CD4-positive, alpha-beta T cell treated with Interleukin-1 beta for 1 hour (primary cell): ENCODE results near the gene LSMEM2.
"Not testable (repeated sequence)": the region's sequence is repeated elsewhere in the genome, so short reads cannot be mapped to it uniquely, and the experiment has no call there.

Source experiments
- DNase-seq, 2 donors: peaks; one replicate each; pipeline ENCODE4 v3.0.0-alpha.2; 2020 to 2022

LSMEM2 gene

DNA sequence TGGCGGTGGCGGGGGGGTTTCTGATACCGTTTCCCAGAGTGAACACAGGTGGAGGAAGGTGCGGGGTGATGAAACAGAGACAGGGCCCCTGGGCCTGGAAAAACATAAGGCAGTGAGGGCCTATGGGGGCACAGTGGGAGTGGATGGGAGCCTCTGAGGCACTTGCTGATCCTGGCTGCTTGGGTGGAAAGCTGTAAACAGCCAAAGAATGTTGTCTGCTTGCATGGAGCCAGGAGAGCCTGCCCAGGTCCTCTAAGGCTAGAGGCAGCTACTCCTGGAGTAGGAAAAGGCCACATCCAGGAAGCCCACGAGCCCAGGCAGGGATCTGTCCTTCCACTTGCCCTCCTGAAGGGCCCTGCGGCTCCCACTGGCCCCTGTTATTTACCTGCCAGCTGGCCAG lies 12.9 kb upstream of the LSMEM2 start:
- no peak for DNase-seq

DNA sequence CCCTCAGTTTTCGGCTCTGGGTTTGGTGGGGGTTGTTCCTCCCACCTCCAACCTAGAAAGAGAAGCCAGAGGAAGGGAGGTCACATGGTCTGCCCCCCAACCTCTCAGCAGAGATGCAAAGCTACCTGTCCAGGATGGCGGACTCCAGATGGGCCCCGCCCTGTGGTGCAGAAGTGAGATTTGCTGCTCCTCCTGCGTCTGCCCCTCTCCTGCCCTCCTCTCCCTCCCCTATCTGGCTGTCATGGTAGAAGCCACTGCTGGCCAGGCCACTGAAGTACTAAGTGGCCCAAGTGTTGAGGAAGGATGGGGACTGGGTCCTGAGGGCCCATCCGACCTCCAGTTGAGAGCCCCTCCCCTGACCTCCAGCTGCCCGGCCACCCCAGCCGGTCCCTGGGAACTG lies 12.1 kb upstream of the LSMEM2 start:
- DNase-seq, result no peak

DNA sequence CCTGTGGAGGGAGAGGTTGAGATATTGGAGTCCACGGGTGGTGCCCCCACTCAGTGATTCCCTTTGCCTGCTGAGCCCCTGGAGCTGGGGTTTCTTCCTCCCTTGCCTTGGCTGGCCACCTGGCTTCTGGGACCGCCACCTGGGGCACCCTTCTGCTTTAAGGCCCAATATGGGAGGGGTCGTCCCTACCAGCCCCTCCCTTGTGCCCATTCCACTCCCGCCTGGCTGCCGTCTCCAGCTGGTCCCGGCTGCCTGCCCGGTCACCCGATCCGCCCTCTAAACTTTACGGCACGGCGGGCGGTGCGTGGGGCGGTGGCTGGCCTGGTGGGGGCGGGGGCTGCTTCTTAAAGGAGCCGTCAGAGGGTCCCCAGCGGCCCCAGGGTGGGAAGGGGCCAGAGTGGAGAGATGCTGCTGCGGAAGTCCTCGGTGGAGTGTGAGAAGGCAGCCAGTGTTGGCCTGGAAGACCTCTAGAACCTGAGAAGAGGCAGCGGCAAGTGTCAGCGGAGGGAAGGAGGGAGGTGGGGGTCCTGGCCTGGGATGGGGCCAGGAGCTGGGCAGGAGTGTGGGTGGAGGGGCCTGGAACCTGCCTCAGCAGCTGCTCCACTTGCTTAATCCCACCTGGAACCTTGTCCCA lies 11.5 kb upstream of the LSMEM2 start:
- no peak for DNase-seq

DNA sequence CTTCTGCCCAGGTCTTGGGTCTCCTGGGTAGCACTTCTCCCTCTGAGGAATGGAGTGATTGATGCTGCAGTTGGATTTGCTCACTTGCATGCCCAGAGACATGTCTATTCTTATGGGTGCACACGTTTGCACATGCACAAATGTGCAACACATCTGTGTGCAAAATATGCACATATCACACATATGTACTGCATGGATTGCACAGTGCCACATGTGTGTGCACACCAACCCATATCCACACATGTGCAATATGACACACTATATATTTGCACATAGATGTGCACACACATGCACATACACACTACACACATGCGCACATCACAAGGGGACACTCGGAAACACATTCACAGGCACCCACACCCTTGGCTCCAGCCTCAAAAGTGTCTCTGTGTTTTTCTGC lies 10.6 kb upstream of the LSMEM2 start:
- DNase-seq, result no peak

DNA sequence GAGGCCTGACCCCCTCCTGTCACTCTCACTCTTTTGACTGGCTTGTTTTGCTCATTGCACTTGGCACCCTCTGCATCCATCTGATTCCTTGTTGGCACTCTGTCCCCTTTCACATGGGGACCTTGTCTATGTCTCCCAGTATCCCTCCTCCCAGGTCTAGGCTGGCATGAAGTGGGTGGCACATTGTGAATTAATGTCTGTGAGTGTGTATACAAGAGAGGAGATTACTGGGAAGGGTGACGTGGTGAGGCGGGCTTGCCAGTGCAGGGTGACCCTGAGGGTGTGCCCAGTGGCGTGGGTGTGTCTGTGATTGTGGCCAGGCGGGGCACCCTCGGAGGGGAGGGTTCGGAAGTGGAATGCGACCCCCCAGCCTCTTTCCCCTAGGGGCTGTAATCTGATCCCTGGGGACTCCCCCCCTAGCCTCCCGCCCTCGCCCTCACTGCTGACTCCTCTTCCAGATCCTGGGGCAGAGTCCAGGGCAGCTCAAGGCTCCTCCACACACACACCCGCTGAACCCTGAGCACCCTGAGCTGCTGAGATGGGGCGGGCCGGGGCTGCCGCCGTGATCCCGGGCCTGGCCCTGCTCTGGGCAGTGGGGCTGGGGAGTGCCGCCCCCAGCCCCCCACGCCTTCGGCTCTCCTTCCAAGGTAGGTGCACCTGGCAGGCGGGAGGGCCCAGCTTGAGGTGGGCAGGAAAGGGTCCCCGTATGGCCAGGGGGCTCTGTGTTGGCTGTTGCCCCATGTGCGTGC lies 10.0 kb upstream of the LSMEM2 start, which contains the start of gene SEMA3B:
Gene SEMA3B (plus strand): TSS at position 445 of the 749 bp plus-strand sequence. CDS start 94 bp downstream, at position 539.
- DNase-seq, result no peak

DNA sequence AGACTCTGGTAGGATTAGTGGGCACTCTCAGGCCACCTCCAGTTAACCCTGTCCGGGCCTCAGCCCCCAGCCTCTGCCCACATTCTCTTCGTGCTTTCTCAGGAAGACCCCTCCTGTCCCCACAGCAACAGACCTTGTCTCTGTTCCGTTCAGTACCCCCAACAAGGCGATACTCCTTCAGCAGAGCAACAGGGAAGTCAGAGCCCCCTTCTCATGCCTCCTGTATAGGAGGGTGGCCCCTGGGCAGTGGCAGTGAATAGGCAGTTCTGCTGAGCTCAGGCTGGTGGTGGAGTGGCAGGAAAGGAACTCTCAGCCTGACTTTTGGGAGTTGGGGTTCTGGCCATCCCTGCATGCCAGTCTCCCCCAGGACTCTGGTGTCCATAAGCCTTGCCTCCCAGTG lies 9.4 kb upstream of the LSMEM2 start:
- DNase-seq, result no peak

DNA sequence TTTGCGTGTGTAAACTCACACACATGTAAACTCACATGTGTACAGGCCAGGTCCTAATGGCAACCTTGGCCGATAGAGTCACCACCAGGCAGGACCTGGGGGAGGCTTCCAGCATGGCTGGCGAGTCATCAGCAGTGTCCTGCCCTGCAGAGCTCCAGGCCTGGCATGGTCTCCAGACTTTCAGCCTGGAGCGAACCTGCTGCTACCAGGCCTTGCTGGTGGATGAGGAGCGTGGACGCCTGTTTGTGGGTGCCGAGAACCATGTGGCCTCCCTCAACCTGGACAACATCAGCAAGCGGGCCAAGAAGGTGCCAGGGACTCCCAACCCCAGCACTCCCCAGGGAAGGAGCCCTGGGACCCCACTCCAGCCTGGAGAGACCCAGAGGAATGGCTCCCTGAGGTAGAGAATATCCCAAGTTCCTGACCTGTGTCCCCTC lies 8.9 kb upstream of the LSMEM2 start:
- no peak for DNase-seq

DNA sequence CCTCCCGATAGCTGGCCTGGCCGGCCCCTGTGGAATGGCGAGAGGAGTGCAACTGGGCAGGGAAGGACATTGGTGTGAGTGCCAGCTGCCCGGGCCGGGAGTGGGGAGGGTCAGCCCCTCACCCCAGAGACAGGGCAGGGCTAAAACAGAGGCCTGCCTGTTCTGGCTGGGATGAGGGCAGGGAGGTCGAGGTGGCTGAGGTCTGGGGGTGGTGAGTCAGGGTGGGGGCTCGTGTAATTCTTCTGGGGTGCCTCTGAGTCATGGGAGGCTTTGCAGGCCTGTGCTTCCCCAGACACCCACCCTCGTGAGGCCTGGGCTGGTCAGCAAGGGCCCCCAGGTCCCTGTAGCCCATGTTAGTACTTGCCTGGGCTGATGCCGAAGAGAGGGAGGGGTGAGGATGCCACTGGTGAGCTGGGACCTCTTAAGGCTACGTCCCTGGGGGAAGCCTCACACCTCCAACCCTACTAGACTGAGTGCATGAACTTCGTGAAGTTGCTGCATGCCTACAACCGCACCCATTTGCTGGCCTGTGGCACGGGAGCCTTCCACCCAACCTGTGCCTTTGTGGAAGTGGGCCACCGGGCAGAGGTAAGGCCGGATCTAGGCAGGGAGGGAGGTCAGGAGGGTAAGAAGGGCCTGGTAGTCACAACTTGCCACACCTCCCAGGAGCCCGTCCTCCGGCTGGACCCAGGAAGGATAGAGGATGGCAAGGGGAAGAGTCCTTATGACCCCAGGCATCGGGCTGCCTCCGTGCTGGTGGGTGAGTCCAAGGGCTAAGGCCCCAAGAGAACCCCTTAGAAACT lies 8.3 kb upstream of the LSMEM2 start:
- DNase-seq, result no peak

DNA sequence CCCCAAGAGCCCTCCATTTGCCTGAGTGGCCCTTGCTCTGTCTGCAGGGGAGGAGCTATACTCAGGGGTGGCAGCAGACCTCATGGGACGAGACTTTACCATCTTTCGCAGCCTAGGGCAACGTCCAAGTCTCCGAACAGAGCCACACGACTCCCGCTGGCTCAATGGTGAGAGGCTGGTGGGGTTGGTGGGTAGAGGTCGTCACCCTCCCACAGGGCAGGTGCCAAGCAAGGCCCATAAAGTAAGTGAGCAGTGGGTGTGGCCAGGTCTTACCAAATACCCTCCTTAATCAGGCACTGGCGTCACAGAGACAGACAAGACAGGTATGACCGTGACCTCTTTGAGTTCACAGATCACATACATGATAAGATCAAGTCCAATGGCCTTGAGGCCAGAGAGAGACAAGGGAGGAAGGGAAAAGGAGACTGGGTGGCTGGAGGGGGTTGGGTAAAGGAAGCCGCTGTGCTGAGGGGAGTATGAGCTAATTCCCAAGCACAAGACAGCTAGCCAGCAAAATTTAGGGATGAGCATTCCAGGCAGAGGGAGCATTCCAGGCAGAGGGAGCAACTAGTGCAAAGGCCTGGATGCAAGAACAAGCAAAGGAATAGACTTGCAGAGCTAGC lies 7.5 kb upstream of the LSMEM2 start:
- DNase-seq, result no peak

DNA sequence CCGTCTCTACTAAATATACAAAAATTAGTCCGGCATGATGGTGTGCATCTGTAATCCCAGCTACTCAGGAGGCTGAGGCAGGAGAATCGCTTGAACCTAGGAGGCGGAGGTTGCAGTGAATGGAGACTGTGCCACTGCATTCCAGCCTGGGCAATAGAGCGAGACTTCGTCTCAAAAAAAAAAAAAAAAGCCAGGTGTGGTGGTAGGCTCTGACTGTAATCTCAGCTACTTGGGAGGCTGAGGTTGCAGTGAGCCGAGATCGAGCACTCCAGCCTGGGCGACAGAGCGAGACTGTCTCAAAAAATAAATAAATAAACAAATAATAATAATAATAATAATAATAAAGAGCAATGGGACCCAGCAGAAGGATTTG lies 6.4 kb upstream of the LSMEM2 start:
- not testable (repeated sequence) for DNase-seq

DNA sequence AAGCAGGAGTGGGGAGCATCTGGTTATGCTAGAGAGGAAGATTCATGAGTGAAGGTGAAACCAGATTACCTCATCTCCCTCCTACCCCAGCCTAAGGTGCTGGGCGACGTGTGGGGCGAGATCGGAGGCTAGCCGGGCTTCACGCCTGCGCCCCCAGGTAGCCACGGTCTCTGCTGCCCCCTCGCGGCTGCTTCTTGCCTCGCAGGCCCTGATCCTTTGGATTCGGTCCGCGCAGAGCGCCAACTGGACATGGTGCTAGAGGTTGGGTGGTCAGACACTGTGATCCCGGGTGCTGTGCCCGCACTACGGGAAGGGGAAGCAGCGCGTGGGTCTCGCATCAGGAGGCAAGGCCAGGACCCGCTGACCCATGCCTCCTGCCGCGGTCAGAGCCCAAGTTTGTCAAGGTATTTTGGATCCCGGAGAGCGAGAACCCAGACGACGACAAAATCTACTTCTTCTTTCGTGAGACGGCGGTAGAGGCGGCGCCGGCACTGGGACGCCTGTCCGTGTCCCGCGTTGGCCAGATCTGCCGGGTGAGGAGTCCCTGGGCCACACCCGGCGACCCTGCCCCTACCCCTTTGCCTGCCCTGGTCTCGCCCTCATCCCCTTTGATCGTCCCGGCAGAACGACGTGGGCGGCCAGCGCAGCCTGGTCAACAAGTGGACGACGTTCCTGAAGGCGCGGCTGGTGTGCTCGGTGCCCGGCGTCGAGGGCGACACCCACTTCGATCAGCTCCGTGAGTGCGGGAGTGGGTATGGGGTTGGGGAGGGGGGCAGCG lies 5.8 kb upstream of the LSMEM2 start:
- DNase-seq, result peak; percentile 84 to 86

DNA sequence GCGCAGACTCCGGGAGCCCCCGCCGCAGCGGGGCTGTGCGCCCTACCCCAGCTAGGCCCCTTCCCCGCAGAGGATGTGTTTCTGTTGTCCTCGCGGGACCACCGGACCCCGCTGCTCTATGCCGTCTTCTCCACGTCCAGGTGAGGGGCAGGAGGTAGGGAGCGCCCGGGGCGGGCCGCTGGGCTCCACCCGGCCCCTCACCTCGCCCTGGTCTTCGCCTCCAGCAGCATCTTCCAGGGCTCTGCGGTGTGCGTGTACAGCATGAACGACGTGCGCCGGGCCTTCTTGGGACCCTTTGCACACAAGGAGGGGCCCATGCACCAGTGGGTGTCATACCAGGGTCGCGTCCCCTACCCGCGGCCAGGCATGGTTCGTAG lies 5.2 kb upstream of the LSMEM2 start:
- DNase-seq, result no peak

DNA sequence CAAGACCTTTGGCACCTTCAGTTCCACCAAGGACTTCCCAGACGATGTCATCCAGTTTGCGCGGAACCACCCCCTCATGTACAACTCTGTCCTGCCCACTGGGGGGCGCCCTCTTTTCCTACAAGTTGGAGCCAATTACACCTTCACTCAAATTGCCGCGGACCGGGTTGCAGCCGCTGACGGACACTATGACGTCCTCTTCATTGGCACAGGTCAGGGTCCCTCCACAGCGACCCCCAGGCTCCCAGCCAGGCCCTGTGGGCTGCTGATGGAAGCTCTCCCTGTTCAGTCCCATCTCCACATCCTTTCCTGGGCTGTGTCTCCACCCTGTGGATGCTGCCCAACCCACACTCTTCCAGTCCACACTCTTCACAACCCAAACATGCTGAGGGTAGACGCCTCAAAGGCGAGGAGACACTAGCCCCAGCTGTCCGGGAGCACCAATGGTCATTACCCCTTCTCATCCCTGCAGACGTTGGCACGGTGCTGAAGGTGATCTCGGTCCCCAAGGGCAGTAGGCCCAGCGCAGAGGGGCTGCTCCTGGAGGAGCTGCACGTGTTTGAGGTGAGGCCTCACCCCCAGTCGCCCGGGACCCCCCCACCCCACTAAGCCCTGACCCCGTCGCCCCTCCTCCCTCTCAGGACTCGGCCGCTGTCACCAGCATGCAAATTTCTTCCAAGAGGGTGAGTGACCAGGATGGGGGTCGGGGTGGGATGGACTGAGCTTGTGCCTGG lies 4.3 kb upstream of the LSMEM2 start:
- DNase-seq, result peak; percentile 70 to 73

DNA sequence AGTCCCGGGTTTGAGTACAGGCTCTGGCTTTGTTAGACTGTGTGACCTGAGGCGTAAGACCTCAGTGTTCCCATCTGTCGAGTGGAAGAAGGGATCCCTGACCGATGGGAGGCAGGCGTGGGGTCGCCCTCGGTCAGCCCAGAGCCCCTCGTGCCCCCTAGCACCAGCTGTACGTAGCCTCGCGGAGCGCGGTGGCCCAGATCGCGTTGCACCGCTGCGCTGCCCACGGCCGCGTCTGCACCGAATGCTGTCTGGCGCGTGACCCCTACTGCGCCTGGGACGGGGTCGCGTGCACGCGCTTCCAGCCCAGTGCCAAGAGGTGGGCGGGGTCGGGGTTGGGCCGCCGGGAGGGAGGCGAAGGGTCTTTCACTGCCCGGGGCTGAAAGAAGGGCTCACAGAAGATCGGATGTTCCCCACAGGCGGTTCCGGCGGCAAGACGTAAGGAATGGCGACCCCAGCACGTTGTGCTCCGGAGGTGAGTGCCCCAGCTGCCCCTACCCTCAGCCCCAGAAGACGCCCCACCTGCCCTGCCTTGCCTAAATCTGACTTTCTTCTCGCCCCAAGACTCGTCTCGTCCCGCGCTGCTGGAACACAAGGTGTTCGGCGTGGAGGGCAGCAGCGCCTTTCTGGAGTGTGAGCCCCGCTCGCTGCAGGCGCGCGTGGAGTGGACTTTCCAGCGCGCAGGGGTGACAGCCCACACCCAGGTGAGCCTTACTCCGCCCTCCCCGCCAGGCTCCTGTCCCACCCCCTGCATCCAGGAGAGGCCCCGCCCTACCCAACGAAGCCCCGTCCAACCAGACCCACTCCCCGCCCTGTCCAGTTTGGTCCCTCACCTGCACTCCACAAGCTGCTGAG lies 3.5 kb upstream of the LSMEM2 start:
- DNase-seq, result no peak

DNA sequence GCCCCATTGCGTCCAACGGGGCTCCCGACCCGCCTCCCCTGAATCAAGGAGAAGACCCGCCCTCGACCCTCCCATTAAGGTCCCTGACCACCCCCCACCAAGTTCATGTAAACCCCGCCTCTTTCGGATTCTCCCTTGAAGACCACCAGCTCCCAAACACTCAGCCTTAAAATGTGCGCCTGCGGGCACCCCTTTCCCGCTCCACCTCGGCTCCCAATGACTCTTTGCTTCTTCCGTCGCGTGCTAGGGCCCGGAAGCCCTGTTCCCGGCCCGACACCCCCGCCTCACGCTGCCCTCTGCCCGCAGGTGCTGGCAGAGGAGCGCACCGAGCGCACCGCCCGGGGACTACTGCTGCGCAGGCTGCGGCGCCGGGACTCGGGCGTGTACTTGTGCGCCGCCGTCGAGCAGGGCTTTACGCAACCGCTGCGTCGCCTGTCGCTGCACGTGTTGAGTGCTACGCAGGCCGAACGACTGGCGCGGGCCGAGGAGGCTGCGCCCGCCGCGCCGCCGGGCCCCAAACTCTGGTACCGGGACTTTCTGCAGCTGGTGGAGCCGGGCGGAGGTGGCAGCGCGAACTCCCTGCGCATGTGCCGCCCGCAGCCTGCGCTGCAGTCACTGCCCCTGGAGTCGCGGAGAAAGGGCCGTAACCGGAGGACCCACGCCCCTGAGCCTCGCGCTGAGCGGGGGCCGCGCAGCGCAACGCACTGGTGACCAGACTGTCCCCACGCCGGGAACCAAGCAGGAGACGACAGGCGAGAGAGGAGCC lies 2.7 kb upstream of the LSMEM2 start:
- peak in 1 of 2 donors; percentile 19 for DNase-seq

DNA sequence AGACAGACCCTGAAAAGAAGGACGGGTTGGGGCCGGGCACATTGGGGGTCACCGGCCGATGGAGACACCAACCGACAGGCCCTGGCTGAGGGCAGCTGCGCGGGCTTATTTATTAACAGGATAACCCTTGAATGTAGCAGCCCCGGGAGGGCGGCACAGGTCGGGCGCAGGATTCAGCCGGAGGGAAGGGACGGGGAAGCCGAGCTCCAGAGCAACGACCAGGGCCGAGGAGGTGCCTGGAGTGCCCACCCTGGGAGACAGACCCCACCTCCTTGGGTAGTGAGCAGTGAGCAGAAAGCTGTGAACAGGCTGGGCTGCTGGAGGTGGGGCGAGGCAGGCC lies 2.2 kb upstream of the LSMEM2 start:
- DNase-seq, result no peak

DNA sequence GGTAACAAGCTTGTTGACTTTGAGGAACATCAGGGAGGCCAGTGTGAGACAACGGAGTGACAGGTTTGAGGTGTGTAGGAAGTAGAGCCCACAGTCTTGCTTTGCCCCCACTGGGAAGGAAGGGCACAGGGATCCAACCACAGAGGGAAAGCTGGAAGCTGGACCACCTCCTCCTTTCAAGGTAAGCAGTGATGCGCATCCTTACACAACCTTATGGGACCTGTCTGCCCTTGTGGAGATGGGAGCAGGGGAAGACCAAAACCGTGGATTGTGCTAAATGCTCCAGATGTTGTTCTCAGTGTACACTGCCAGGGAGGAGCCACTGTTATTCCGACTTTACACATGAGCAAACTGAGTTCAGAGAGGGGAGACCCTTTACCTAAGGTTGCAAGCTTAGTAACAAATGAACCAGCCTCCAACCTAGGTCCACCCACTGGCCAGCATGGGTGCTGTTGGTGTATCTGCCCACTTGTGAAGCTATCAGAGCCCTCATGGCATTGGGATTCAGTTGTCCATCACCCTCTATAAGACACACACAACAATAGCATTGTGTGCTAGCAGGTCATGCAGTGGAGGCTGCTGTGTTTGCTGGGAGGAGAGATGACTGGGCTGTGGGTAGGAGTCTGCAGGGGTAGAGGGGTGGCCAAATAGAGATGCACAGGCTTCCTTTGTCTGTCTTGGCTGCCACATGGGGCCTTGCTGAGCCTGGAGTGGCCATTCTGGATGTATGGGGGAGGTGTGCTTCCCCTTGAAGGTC lies 586 bp upstream of the LSMEM2 start:
- no peak for DNase-seq

DNA sequence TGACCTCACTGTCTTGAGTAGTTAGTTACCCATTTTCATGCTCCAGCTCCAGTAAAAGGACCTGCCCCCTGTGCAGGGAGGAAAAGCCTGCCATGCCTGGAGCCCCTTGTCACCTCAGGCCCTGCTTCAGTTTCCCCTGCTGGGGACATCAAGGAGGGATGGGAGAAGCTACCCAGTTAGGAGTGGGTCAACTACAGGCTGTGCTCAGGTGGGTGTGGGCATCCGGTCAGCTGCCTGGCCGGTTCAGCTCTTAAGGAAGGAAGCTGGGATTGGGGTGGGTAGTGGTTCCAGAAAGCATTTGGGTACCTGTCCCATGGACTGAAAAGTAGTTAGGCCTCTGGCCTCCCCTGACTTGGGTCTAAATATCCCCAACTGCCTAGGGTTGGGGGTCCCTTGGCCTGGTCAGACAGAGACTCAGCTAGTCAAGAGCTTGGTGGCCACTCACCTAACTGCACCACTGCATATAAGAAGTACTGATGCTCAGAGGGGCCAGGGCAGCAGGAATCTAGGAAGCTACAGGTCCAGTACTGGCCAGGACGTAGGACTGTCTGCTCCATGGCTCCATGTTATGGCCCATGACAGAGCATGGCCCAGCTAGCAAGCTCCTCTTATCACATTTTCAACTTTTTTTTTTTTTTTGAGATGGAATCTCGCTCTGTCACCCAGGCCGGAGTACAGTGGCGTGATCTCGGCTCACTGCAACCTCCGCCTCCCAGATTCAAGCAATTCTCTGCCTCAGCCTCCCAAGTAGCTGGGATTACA lies 549 bp downstream of the LSMEM2 start:
- DNase-seq, result no peak

DNA sequence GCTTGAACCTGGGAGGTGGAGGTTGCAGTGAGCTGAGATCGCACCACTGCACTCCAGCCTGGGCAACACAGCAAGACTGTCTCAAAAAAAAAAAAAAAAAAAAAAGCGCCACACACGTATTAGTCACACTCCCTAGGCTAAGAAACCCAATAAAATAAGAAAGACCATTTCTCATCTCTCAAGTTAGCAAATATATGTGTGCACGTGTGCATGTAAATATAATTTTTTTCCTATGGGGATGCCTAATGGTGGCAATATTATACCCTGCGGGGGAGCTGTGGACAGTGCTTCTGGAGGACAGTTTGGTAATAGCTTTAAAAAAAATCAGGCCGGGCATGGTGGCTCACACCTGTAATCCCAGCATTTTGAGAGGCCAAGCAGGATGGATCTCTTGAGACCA lies 5.2 kb downstream of the LSMEM2 start:
- not testable (repeated sequence) for DNase-seq
